ENCODE measurements around the gene GTF2F2. TPM values are rescaled to one million over a fixed set of nuclear protein-coding genes. Genes with fewer than 3 reads are reported as not detected.
A peak's percentile ranks its signal among the peaks of the same experiment; 100 is the strongest.

GTF2F2 gene
- polyA plus RNA-seq, 1 donor from 2014 or later: 12.0 TPM

- no peak overlapping the region for H3K27ac Mint-ChIP-seq
- H3K4me1 Mint-ChIP-seq: peaks cover 0 to 5% (median 3%) of the 10 kb centered on the region in 3 donors
- H3K36me3 Mint-ChIP-seq: no peaks in the 10 kb centered on the region
- no peaks in the 10 kb centered on the region for H3K9me3 Mint-ChIP-seq
- H3K4me3 Mint-ChIP-seq: no peak overlapping the region
- peaks cover 5% of the 10 kb centered on the region for H3K27me3 Mint-ChIP-seq
These were observed 196.0 kb downstream of the GTF2F2 start for GRCh38 chr13:45316338-45316737.

GRCh38 chr13:45316996-45317395 lies 196.7 kb downstream of the GTF2F2 start:
- Mint-ChIP-seq H3K27me3 (peaks cover 4% of the 10 kb centered on the region), H3K4me3 (no peak overlapping the region), H3K36me3 (no peaks in the 10 kb centered on the region), H3K9me3 (no peaks in the 10 kb centered on the region), H3K4me1 (peaks cover 0 to 4% (median 3%) of the 10 kb centered on the region in 3 donors), H3K27ac (peak overlapping the region in 1 of 3 donors; percentile 76)

GRCh38 chr13:45320876-45321629 lies 200.7 kb downstream of the GTF2F2 start:
- no peak overlapping the region for H3K27ac Mint-ChIP-seq

GRCh38 chr13:45325806-45326205 lies 205.5 kb downstream of the GTF2F2 start:
- H3K9me3 Mint-ChIP-seq: no peaks in the 10 kb centered on the region
- peaks cover 2% of the 10 kb centered on the region for H3K27me3 Mint-ChIP-seq
- H3K4me1 Mint-ChIP-seq: peaks cover 11 to 15% (median 14%) of the 10 kb centered on the region in 3 donors
- peak overlapping the region in 1 of 4 donors; percentile 60 for H3K4me3 Mint-ChIP-seq
- H3K27ac Mint-ChIP-seq: peak overlapping the region in 1 of 3 donors; percentile 69
- H3K36me3 Mint-ChIP-seq: no peaks in the 10 kb centered on the region

More at GRCh38 chr13:45320876-45321629, 200.7 kb downstream of the GTF2F2 start:
- H3K27me3 Mint-ChIP-seq: peaks cover 2% of the 10 kb centered on the region
- H3K36me3 Mint-ChIP-seq: no peaks in the 10 kb centered on the region
- peaks cover 3 to 5% (median 4%) of the 10 kb centered on the region in 3 donors for H3K4me1 Mint-ChIP-seq
- H3K4me3 Mint-ChIP-seq: no peak overlapping the region
- H3K9me3 Mint-ChIP-seq: no peaks in the 10 kb centered on the region

- Mint-ChIP-seq H3K27ac (peak overlapping the region in 1 of 3 donors; percentile 43), H3K27me3 (no peaks in the 10 kb centered on the region), H3K9me3 (no peaks in the 10 kb centered on the region), H3K36me3 (no peaks in the 10 kb centered on the region), H3K4me3 (peak overlapping the region in 1 of 4 donors; percentile 45), H3K4me1 (peaks cover 15 to 24% (median 24%) of the 10 kb centered on the region in 3 donors)
These were observed 207.1 kb downstream of the GTF2F2 start for GRCh38 chr13:45327253-45327955.

- H3K4me3 Mint-ChIP-seq: peak overlapping the region in 1 of 4 donors; percentile 87
- no peaks in the 10 kb centered on the region for H3K9me3 Mint-ChIP-seq
- H3K4me1 Mint-ChIP-seq: peaks cover 23 to 34% (median 33%) of the 10 kb centered on the region in 3 donors
- peak overlapping the region in 1 of 3 donors; percentile 85 for H3K27ac Mint-ChIP-seq
- no peaks in the 10 kb centered on the region for H3K36me3 Mint-ChIP-seq
- no peaks in the 10 kb centered on the region for H3K27me3 Mint-ChIP-seq
These were observed 208.4 kb downstream of the GTF2F2 start for GRCh38 chr13:45328661-45329111.

GRCh38 chr13:45331123-45331619 lies 210.9 kb downstream of the GTF2F2 start:
- Mint-ChIP-seq H3K27me3 (no peaks in the 10 kb centered on the region), H3K4me1 (peaks cover 38 to 54% (median 50%) of the 10 kb centered on the region in 3 donors), H3K27ac (peak overlapping the region; percentile 11 to 50 (median 15)), H3K9me3 (no peaks in the 10 kb centered on the region), H3K36me3 (peaks cover under 1% of the 10 kb centered on the region), H3K4me3 (no peak overlapping the region)

- Mint-ChIP-seq H3K36me3 (peaks cover 1% of the 10 kb centered on the region), H3K9me3 (no peaks in the 10 kb centered on the region), H3K4me3 (no peak overlapping the region), H3K27ac (peak overlapping the region in 2 of 3 donors; percentile 11 to 50), H3K27me3 (no peaks in the 10 kb centered on the region), H3K4me1 (peaks cover 40 to 55% (median 55%) of the 10 kb centered on the region in 3 donors)
These were observed 211.4 kb downstream of the GTF2F2 start for GRCh38 chr13:45331692-45332035.

- Mint-ChIP-seq H3K9me3 (no peaks in the 10 kb centered on the region), H3K27me3 (no peaks in the 10 kb centered on the region), H3K4me3 (no peak overlapping the region)
These were observed 211.9 kb downstream of the GTF2F2 start for GRCh38 chr13:45332036-45332830.

GRCh38 chr13:45332831-45333219 lies 212.5 kb downstream of the GTF2F2 start:
- H3K36me3 Mint-ChIP-seq: peaks cover 1% of the 10 kb centered on the region
- peaks cover 46 to 59% (median 58%) of the 10 kb centered on the region in 3 donors for H3K4me1 Mint-ChIP-seq
- no peaks in the 10 kb centered on the region for H3K9me3 Mint-ChIP-seq
- H3K4me3 Mint-ChIP-seq: no peak overlapping the region
- H3K27me3 Mint-ChIP-seq: no peaks in the 10 kb centered on the region
- peak overlapping the region in 2 of 3 donors; percentile 29 to 74 for H3K27ac Mint-ChIP-seq

More at GRCh38 chr13:45332036-45332830, 211.9 kb downstream of the GTF2F2 start:
- H3K36me3 Mint-ChIP-seq: peaks cover 1% of the 10 kb centered on the region
- peak overlapping the region in 2 of 3 donors; percentile 29 to 73 for H3K27ac Mint-ChIP-seq
- H3K4me1 Mint-ChIP-seq: peaks cover 46 to 60% (median 59%) of the 10 kb centered on the region in 3 donors

GRCh38 chr13:45333251-45333976 lies 213.1 kb downstream of the GTF2F2 start:
- Mint-ChIP-seq H3K9me3 (no peaks in the 10 kb centered on the region), H3K4me3 (peak overlapping the region in 1 of 4 donors; percentile 24), H3K27me3 (no peaks in the 10 kb centered on the region), H3K36me3 (peaks cover 1% of the 10 kb centered on the region), H3K27ac (peak overlapping the region in 2 of 3 donors; percentile 29 to 74), H3K4me1 (peaks cover 47 to 62% (median 60%) of the 10 kb centered on the region in 3 donors)
